Aorta (tissue), 5 donors: Measurements from ENCODE around the gene KIF13A. TPM values are rescaled to one million over a fixed set of nuclear protein-coding genes. Genes with fewer than 3 reads are reported as not detected.
"Not testable (repeated sequence)": the region's sequence is repeated elsewhere in the genome, so short reads cannot be mapped to it uniquely, and the experiment has no call there.

Experiments
- ATAC-seq: fragments of 200-7000 bp; cut with Tn5 transposase; one replicate; pipeline ENCODE4 v1.9.1; 2022; ENCODE audit warnings: moderate library complexity; ENCODE audit not compliant: low FRiP score
- DNase-seq, 2 donors: peaks; one replicate each; pipeline ENCODE4 v3.0.0-alpha.2; 2020
- H3K27ac ChIP-seq, 2 donors: one replicate each; pipeline ENCODE4 v1.5.1; 2013; ENCODE audit warnings: low read length in 2 of 2, mild to moderate bottlenecking in 2 of 2, moderate library complexity in 2 of 2, control low read depth in 1 of 2, inconsistent platforms in 1 of 2, low read depth in 1 of 2
- H3K27me3 ChIP-seq, 2 donors: one replicate each; pipeline ENCODE4 v1.6.1; 2013; ENCODE audit warnings: control low read depth in 1 of 2, low read length in 1 of 2, mild to moderate bottlenecking in 1 of 2, moderate library complexity in 1 of 2; ENCODE audit not compliant: insufficient read depth in 2 of 2, control insufficient read depth in 1 of 2
- H3K36me3 ChIP-seq, 2 donors: one replicate each; pipeline ENCODE4 v1.6.1; 2013; ENCODE audit warnings: control low read depth in 1 of 2, low read length in 1 of 2, mild to moderate bottlenecking in 1 of 2; ENCODE audit not compliant: insufficient read depth in 2 of 2, control insufficient read depth in 1 of 2
- H3K4me1 ChIP-seq, 2 donors: one replicate each; pipeline ENCODE4 v1.6.1; 2013; ENCODE audit warnings: low read length in 2 of 2, control low read depth in 1 of 2, mild to moderate bottlenecking in 1 of 2, moderate library complexity in 1 of 2; ENCODE audit not compliant: insufficient read depth in 2 of 2, control insufficient read depth in 1 of 2
- H3K4me3 ChIP-seq, 2 donors: one replicate each; pipeline ENCODE4 v1.5.1; 2013; ENCODE audit warnings: low read length in 2 of 2, control low read depth in 1 of 2, mild to moderate bottlenecking in 1 of 2
- H3K9me3 ChIP-seq: one replicate; pipeline ENCODE4 v1.6.1; 2013; ENCODE audit warnings: mild to moderate bottlenecking, low read length; ENCODE audit not compliant: control insufficient read depth
- WGBS, 2 donors: extraction: QIAGEN DNeasy Blood & Tissue Kit; methylation state at CpG; one replicate each; pipeline ENCODE4 v1.1.7; 2013; 5-methylcytosine and 5-hydroxymethylcytosine counted together
- intact Hi-C, 2 donors: fragments of 100-400 bp; cut with DNase I; formaldehyde crosslinking; loops; one replicate each; pipeline versions ENCODE4 v1.14.2 to v1.15.0; 2022
- polyA plus RNA-seq, 2 donors: library from polyadenylated mRNA; stranded (reverse); fragments of 200-250 nt; gene quantifications; one replicate each; pipeline ENCODE4 v1.2.3, GENCODE V29; 2013
- total RNA-seq, 2 donors: library from RNA; stranded (reverse); fragmentation: NEBNext Ultra II Directional; extraction: Animal tissue kit (Norgen Biotek cat#: 25700); gene quantifications; one replicate each; pipeline ENCODE4 v1.2.1, GENCODE V29; 2021
- donor health status: healthy with polysubstance abuse.
- donor health status: Bipolar disorder and iron deficiency.
- donor health status: DM: no; HTN: no; CAD: no.
- donor health status: DM: no; HTN: no; CAD: no.
- donor health status: DM: yes; HTN: yes; CAD: no.

Gene KIF13A
- total and polyA plus RNA-seq, 4 donors = 52.6 to 109 (median 72.6) TPM

GRCh38 chr6:17826301-17826700 is 161.1 kb downstream of the KIF13A start:
- Histone ChIP-seq H3K27ac (no peak overlapping the region), H3K36me3 (peaks cover 6% of the 10 kb centered on the region in 2 donors), H3K27me3 (no peaks in the 10 kb centered on the region), H3K4me3 (no peak overlapping the region), H3K9me3 (no peaks in the 10 kb centered on the region), H3K4me1 (no peaks in the 10 kb centered on the region)
- DNase-seq (no peak), ATAC-seq (no peak)
- intact Hi-C loops = no loop called here

- Histone ChIP-seq H3K4me3 (no peak overlapping the region), H3K9me3 (no peaks in the 10 kb centered on the region), H3K27me3 (no peaks in the 10 kb centered on the region), H3K4me1 (no peaks in the 10 kb centered on the region), H3K27ac (no peak overlapping the region), H3K36me3 (peaks cover 0 to 3% of the 10 kb centered on the region in 2 donors)
- DNase-seq (no peak), ATAC-seq (no peak)
- intact Hi-C loops = no loop called here
- WGBS, 2 donors = 81 to 83% methylated on average over 7 of the region's 7 CpGs
These were observed 167.4 kb downstream of the KIF13A start for GRCh38 chr6:17820055-17820454.

- 81 to 82% methylated on average over 1 of the region's 1 CpG for WGBS, 2 donors
- ATAC-seq (no peak), DNase-seq (no peak)
- Histone ChIP-seq H3K4me1 (no peaks in the 10 kb centered on the region), H3K9me3 (no peaks in the 10 kb centered on the region), H3K27me3 (no peaks in the 10 kb centered on the region), H3K36me3 (peaks cover 0 to 3% of the 10 kb centered on the region in 2 donors), H3K27ac (no peak overlapping the region), H3K4me3 (no peak overlapping the region)
- intact Hi-C loops = no loop called here
These were observed 169.7 kb downstream of the KIF13A start for GRCh38 chr6:17817763-17818162.

- no peak for ATAC-seq
- no peaks in the 10 kb centered on the region for H3K4me1 ChIP-seq
- no peaks in the 10 kb centered on the region for H3K9me3 ChIP-seq
- no peak for DNase-seq
- H3K27me3 ChIP-seq = no peaks in the 10 kb centered on the region
- H3K27ac ChIP-seq = no peak overlapping the region
- WGBS, 2 donors = 82 to 84% methylated on average over 14 of the region's 14 CpGs
- intact Hi-C loops = no loop called here
- peaks cover 2 to 5% of the 10 kb centered on the region in 2 donors for H3K36me3 ChIP-seq
- H3K4me3 ChIP-seq = no peak overlapping the region
These were observed 170.4 kb downstream of the KIF13A start for GRCh38 chr6:17816921-17817611.

GRCh38 chr6:17813542-17813941 is 173.9 kb downstream of the KIF13A start:
- Histone ChIP-seq H3K27ac (no peak overlapping the region), H3K27me3 (no peaks in the 10 kb centered on the region), H3K4me1 (no peaks in the 10 kb centered on the region), H3K9me3 (no peaks in the 10 kb centered on the region), H3K4me3 (no peak overlapping the region), H3K36me3 (peaks cover 2 to 6% of the 10 kb centered on the region in 2 donors)
- no peak for ATAC-seq
- intact Hi-C loops = no loop called here
- 95% methylated on average over 6 of the region's 6 CpGs for WGBS, 2 donors
- no peak for DNase-seq

- Histone ChIP-seq H3K36me3 (peaks cover 2 to 9% of the 10 kb centered on the region in 2 donors), H3K9me3 (no peaks in the 10 kb centered on the region), H3K4me3 (no peak overlapping the region), H3K4me1 (no peaks in the 10 kb centered on the region), H3K27ac (no peak overlapping the region), H3K27me3 (no peaks in the 10 kb centered on the region)
- intact Hi-C loops = no loop called here
- WGBS, 2 donors = 97 to 98% methylated on average over 8 of the region's 8 CpGs
- DNase-seq (no peak), ATAC-seq (no peak)
These were observed 175.1 kb downstream of the KIF13A start for GRCh38 chr6:17812311-17812710.

- WGBS, 2 donors = 87 to 91% methylated on average over 5 of the region's 5 CpGs
- Histone ChIP-seq H3K36me3 (peaks cover 2 to 6% of the 10 kb centered on the region in 2 donors), H3K4me1 (no peaks in the 10 kb centered on the region), H3K27ac (no peak overlapping the region), H3K27me3 (no peaks in the 10 kb centered on the region), H3K9me3 (no peaks in the 10 kb centered on the region), H3K4me3 (no peak overlapping the region)
- ATAC-seq = no peak
- no peak for DNase-seq
- intact Hi-C loops = loop anchor here in 1 of 2 donors (10.0 kb wide), 1 partner anchor 654 kb away; no protein-coding TSS in a partner anchor
These were observed 178.8 kb downstream of the KIF13A start for GRCh38 chr6:17808609-17809008.

GRCh38 chr6:17807431-17807830 is 180.0 kb downstream of the KIF13A start:
- DNase-seq, H3K27ac ChIP-seq, ATAC-seq, H3K27me3 ChIP-seq, H3K4me3 ChIP-seq, H3K9me3 ChIP-seq, H3K4me1 ChIP-seq, H3K36me3 ChIP-seq: not testable (repeated sequence)
- WGBS, 2 donors = 96% methylated on average over 5 of the region's 5 CpGs
- intact Hi-C loops = loop anchor here in 1 of 2 donors (10.0 kb wide), 1 partner anchor 653 kb away; no protein-coding TSS in a partner anchor

- H3K4me1 ChIP-seq = no peaks in the 10 kb centered on the region
- no peak overlapping the region for H3K4me3 ChIP-seq
- intact Hi-C loops = loop anchor here (5.0 to 10.0 kb wide), 2 partner anchors 646 to 649 kb away; no protein-coding TSS in a partner anchor
- ATAC-seq = no peak
- peaks cover 0 to 10% of the 10 kb centered on the region in 2 donors for H3K36me3 ChIP-seq
- WGBS, 2 donors = 90 to 93% methylated on average over 5 of the region's 5 CpGs
- no peaks in the 10 kb centered on the region for H3K9me3 ChIP-seq
- no peaks in the 10 kb centered on the region for H3K27me3 ChIP-seq
- DNase-seq = no peak
- H3K27ac ChIP-seq = no peak overlapping the region
These were observed 184.0 kb downstream of the KIF13A start for GRCh38 chr6:17803409-17803808.
